A673 (cell line): ENCODE measurements around the gene ITPR2. TPM values are rescaled to one million over a fixed set of nuclear protein-coding genes. Genes with fewer than 3 reads are reported as not detected.

Experiments
- BruUV-seq: library from RNA; stranded (reverse); fragments of 400-500 nt; replicated peaks from 2 replicates; lab custom pipeline; 2021; lab: Mats Ljungman, UMichigan
- CTCF ChIA-PET: fragments of 300-600 bp; sonication (Branson Sonifier 250); formaldehyde crosslinking; loops from one replicate; lab custom pipeline; 2022; ENCODE audit warnings: antibody characterized with exemption; lab: Charles Lee
- POLR2A ChIA-PET: fragments of 300-600 bp; sonication (Branson Sonifier 250); formaldehyde crosslinking; loops from one replicate; lab custom pipeline; 2022; ENCODE audit warnings: antibody characterized with exemption; ENCODE audit not compliant: low non-redundant PET; lab: Charles Lee
- DNase-seq: peaks from one replicate; pipeline ENCODE4 v3.0.0-alpha.2; 2015; ENCODE audit warnings: low spot score
- H3K27ac ChIP-seq: fragments of 200-600 bp; sonication (generic); 2 replicates; pipeline ENCODE4 v1.5.1; 2016; ENCODE audit warnings: mixed run types, low read depth, mild to moderate bottlenecking, mixed read lengths, antibody characterized with exemption, low read length; ENCODE audit not compliant: poor library complexity, severe bottlenecking
- H3K27me3 ChIP-seq: fragments of 200-600 bp; sonication (generic); replicated peaks from 2 replicates; pipeline ENCODE4 v1.6.1; 2017; ENCODE audit warnings: mixed run types, low read depth, mild to moderate bottlenecking, mixed read lengths, antibody characterized with exemption, low read length; ENCODE audit not compliant: insufficient read depth, poor library complexity
- H3K36me3 ChIP-seq: fragments of 200-600 bp; sonication (generic); 2 replicates; pipeline ENCODE4 v1.6.1; 2016; ENCODE audit warnings: mixed run types, mild to moderate bottlenecking, mixed read lengths, antibody characterized with exemption, low read length; ENCODE audit not compliant: insufficient read depth, poor library complexity, severe bottlenecking
- H3K4me1 ChIP-seq: fragments of 200-600 bp; sonication (generic); 2 replicates; pipeline ENCODE4 v1.6.1; 2017; ENCODE audit warnings: mixed run types, mild to moderate bottlenecking, mixed read lengths, antibody characterized with exemption, low read length; ENCODE audit not compliant: insufficient read depth, poor library complexity, severe bottlenecking
- H3K4me3 ChIP-seq: fragments of 200-600 bp; sonication (generic); 2 replicates; pipeline ENCODE4 v1.5.1; 2016; ENCODE audit warnings: low read depth, mixed run types, mild to moderate bottlenecking, mixed read lengths, low read length; ENCODE audit not compliant: poor library complexity, severe bottlenecking
- H3K9me3 ChIP-seq: fragments of 200-600 bp; sonication (generic); 2 replicates; pipeline ENCODE4 v1.6.1; 2016; ENCODE audit warnings: mixed run types, low read depth, mild to moderate bottlenecking, mixed read lengths, antibody characterized with exemption, low read length; ENCODE audit not compliant: poor library complexity, severe bottlenecking
- CTCF ChIP-seq: fragments of 300-800, 200-600 bp; sonication (generic); conservative IDR thresholded peaks from 2 replicates; pipeline ENCODE4 v1.5.1; 2017; ENCODE audit warnings: low read depth, mild to moderate bottlenecking, antibody characterized with exemption, low read length, moderate library complexity, mixed read lengths
- EZH2 ChIP-seq: fragments of 200-600 bp; sonication (generic); IDR thresholded peaks from 2 replicates; pipeline ENCODE4 v1.6.1; 2017; ENCODE audit warnings: borderline replicate concordance, low read depth, mild to moderate bottlenecking, mixed read lengths, antibody characterized with exemption, low read length; ENCODE audit not compliant: poor library complexity, severe bottlenecking
- intact Hi-C: fragments of 100-400 bp; cut with micrococcal nuclease; formaldehyde crosslinking; loops from one replicate; pipeline ENCODE4 v1.10.0; 2022; ENCODE audit not compliant: unreplicated experiment
- total RNA-seq: library from RNA; stranded (reverse); gene quantifications from 2 replicates; pipeline ENCODE4 v1.2.3, GENCODE V29; 2021

ITPR2 gene
- total RNA-seq, 1 experiment from 2014 or later = 22.6 TPM

GRCh38 chr12:26767116-26767515 lies 65.9 kb downstream of the ITPR2 start:
- no TSS peak for BruUV-seq
- no peak for DNase-seq
- Histone ChIP-seq H3K9me3 (peaks cover 4% of the 10 kb centered on the region), H3K4me1 (no peaks in the 10 kb centered on the region), H3K36me3 (peaks cover under 1% of the 10 kb centered on the region), H3K4me3 (no peak overlapping the region), H3K27me3 (no peaks in the 10 kb centered on the region), H3K27ac (no peak overlapping the region)
- ChIA-PET CTCF (no interaction called here), POLR2A (no interaction called here)
- intact Hi-C loops = no loop called here
- TF ChIP-seq EZH2 (no peak), CTCF (no peak)

DNA sequence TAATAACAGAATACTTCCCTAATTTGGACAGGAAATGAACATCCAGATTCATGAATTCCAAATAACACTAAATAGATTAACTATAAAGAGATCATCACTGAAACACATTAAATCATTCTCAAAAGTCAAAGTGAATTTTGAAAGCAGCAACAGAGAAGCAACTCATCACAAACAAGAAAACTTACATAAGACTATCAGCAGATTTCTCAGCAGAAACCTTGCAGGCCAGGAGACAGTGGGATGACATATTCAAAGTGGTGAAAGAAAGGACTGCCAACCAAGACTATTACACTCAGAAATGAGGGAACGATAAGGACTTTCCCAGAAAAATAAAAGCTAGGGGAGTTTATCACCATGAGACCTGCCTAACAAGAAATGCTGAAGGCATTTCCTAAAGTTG lies 70.8 kb downstream of the ITPR2 start:
- POLR2A ChIA-PET = no interaction called here
- H3K36me3 ChIP-seq = peaks cover 3% of the 10 kb centered on the region
- no peak overlapping the region for H3K27ac ChIP-seq
- BruUV-seq = no TSS peak
- TF ChIP-seq CTCF = no peak
- TF ChIP-seq EZH2 = no peak
- CTCF ChIA-PET = no interaction called here
- DNase-seq = no peak
- intact Hi-C loops = no loop called here
- H3K9me3 ChIP-seq = peaks cover 16% of the 10 kb centered on the region
- no peaks in the 10 kb centered on the region for H3K4me1 ChIP-seq
- no peaks in the 10 kb centered on the region for H3K27me3 ChIP-seq
- no peak overlapping the region for H3K4me3 ChIP-seq

- intact Hi-C loops = no loop called here
- BruUV-seq = no TSS peak
- Histone ChIP-seq H3K27me3 (no peaks in the 10 kb centered on the region), H3K36me3 (peaks cover 3% of the 10 kb centered on the region), H3K27ac (no peak overlapping the region), H3K4me1 (no peaks in the 10 kb centered on the region), H3K9me3 (peaks cover 16% of the 10 kb centered on the region), H3K4me3 (no peak overlapping the region)
- POLR2A ChIA-PET = no interaction called here
- DNase-seq = no peak
- TF ChIP-seq CTCF = no peak
- TF ChIP-seq EZH2 = no peak
- CTCF ChIA-PET = no interaction called here
Measured at GRCh38 chr12:26761775-26762174, 71.2 kb downstream of the ITPR2 start.
